ENCODE results near the gene TMTC4. TPM values are rescaled to one million over a fixed set of nuclear protein-coding genes. Genes with fewer than 3 reads are reported as not detected.

The TMTC4 gene
- total RNA-seq, 2 experiments from 2014 or later, result 27.1 to 28.4 TPM

DNA sequence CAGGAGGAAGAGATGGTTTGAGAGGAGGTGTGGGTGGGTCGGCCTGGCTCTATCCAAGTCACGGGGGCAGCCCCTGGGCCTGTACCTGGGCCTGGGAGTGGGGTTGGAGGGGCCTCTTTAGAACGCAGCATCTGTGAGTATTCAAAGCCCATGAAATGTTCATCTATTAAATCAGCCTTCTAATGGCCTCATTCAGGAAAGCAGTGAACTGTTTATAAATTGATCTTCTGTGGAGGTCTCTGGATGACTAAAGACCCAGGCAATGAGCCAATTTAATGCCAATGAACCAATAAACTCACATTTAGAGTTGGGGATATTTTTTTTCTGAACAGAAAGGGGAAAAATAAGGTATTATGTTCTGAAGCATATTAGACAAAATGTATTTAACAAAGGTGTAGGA is 66.1 kb downstream of the TMTC4 start:
- H3K36me3 Mint-ChIP-seq (ENCODE audit: low read depth), result peaks cover 49% of the 10 kb centered on the region
- no peak overlapping the region for H3K4me3 Mint-ChIP-seq
- DNase-seq, result no peak
- no peaks in the 10 kb centered on the region for H3K27me3 Mint-ChIP-seq
- CTCF ChIA-PET, result interaction anchor here (0.8 to 1.2 kb wide), 2 partner anchors 20 to 35 kb away, joined by 3 to 4 read pairs; partner anchors contain the start of gene GGACT
- H3K27ac Mint-ChIP-seq, result peak overlapping the region; percentile 86
- POLR2A ChIA-PET, result no interaction called here
- H3K9me3 Mint-ChIP-seq, result no peaks in the 10 kb centered on the region
- peaks cover 25% of the 10 kb centered on the region for H3K4me1 Mint-ChIP-seq

DNA sequence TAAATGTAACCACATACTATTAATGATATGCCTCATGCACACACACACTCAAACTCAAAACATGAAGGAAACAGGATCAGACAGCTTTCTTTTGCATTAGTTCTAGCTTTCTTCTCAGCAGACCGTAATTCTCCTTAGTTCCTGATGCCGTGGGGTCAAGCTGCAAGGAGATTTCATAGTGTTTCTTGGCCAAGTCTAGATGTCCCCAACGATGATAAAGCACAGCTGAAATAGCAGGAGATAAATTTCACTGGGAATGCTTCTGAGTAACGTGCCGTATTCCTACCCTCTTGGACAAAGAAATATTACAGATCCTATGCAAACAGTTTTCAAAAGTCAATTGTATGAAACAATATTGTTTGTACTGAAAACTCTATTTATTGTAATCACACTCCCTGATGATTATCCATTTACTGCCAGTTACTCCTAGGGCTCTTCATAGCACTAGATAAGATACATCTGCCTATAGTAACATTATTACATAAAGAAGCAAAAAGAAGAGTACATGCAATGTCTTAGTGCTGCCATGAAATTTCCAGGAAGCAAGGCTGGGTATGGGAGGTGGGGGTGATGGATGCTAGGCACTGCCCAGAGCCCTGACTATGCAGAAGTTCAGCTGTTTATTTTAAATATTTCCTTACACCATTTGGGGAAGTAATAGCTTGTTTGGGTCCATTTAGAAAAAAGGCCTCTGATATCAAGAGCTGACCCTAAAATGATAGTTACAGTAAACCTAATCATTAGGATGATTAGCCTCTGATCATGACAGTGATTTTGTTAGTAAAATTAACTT is 69.5 kb downstream of the TMTC4 start:
- peaks cover 21% of the 10 kb centered on the region for H3K4me1 Mint-ChIP-seq
- no peak overlapping the region for H3K27ac Mint-ChIP-seq
- peaks cover 33% of the 10 kb centered on the region for H3K36me3 Mint-ChIP-seq (ENCODE audit: low read depth)
- no peak overlapping the region for H3K4me3 Mint-ChIP-seq
- POLR2A ChIA-PET, result no interaction called here
- CTCF ChIA-PET, result interaction anchor here (1.3 to 1.5 kb wide), 2 partner anchors 17 to 20 kb away, joined by 3 to 4 read pairs; no protein-coding TSS in a partner anchor
- H3K27me3 Mint-ChIP-seq, result no peaks in the 10 kb centered on the region
- DNase-seq, result no peak
- no peaks in the 10 kb centered on the region for H3K9me3 Mint-ChIP-seq

DNA sequence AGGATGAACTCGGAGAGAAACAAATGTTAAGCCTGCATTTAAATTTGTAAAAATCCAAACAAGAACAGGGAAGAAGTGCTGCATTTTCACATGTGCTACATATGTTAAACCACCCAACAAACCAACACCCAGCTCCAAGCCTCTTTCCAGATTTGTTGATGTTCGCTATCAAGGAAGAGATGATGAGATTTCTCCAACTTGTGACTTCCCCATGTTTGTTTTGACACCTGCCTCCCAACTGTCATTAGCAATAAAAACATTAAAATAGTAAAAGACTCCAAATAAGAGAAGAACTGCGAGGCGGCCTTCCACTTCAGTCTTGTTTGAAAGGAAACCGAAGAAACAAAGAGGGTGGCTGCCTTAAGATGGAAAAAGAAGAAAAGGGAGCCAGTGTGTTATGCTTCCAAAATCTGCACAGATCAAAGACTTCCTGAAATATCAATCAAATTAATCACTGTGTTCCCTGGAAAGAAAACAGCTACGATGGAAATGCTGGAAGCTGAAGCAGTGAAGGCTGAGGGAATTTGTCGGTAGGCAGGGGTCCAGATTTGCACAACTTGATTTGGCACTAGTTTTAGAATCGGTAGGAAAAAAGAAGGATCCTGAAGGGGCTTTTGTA is 72.0 kb downstream of the TMTC4 start:
- no peaks in the 10 kb centered on the region for H3K27me3 Mint-ChIP-seq
- no peak for DNase-seq
- ChIA-PET POLR2A (no interaction called here), CTCF (no interaction called here)
- no peaks in the 10 kb centered on the region for H3K4me1 Mint-ChIP-seq
- no peaks in the 10 kb centered on the region for H3K9me3 Mint-ChIP-seq
- no peak overlapping the region for H3K4me3 Mint-ChIP-seq
- H3K27ac Mint-ChIP-seq, result no peak overlapping the region
- H3K36me3 Mint-ChIP-seq (ENCODE audit: low read depth), result peaks cover 13% of the 10 kb centered on the region

DNA sequence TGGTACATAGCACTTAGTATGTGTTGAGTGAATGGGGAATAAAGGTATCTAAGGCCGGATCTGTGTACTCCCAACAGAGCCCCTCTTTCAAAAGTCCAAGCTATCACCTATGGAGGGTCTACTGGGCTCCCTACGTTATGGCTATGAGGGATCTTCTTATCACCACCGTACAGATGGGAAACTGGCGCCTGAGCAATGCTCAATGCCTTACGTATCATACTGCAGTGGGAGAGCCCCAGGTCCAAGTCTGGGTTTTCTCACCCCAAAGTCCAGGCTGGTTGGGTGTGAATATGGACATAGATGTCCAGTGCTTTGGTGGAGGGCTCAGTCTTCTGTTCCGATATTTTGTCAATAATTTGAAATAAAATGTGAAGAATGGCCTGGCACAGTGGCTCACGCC is 72.9 kb downstream of the TMTC4 start:
- H3K36me3 Mint-ChIP-seq (ENCODE audit: low read depth), result peaks cover 6% of the 10 kb centered on the region
- no peak for DNase-seq
- H3K4me3 Mint-ChIP-seq, result no peak overlapping the region
- ChIA-PET CTCF (no interaction called here), POLR2A (no interaction called here)
- no peaks in the 10 kb centered on the region for H3K9me3 Mint-ChIP-seq
- H3K4me1 Mint-ChIP-seq, result no peaks in the 10 kb centered on the region
- H3K27me3 Mint-ChIP-seq, result no peaks in the 10 kb centered on the region
- H3K27ac Mint-ChIP-seq, result no peak overlapping the region

DNA sequence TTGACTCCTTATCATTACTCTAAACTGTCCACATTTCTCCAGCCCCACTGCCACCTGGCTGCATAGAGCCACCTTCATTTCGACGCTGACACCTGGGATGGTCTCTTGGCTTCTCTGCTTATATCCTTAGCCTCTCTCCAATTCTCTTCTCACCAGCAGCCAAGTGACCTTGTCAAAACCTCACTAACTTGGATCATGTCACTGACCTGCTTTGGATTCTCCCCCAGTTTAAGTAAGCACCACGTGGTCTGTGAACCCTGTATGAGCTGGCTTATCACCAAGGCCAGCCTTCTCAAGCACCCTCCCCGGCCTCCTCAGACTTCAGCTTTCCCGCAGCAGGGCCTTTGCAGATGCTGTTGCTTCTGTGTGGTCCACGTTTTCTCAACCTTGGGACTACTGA is 73.7 kb downstream of the TMTC4 start:
- H3K27ac Mint-ChIP-seq, result no peak overlapping the region
- no peak overlapping the region for H3K4me3 Mint-ChIP-seq
- H3K9me3 Mint-ChIP-seq, result no peaks in the 10 kb centered on the region
- no peaks in the 10 kb centered on the region for H3K27me3 Mint-ChIP-seq
- no peaks in the 10 kb centered on the region for H3K4me1 Mint-ChIP-seq
- ChIA-PET POLR2A (no interaction called here), CTCF (no interaction called here)
- peaks cover 5% of the 10 kb centered on the region for H3K36me3 Mint-ChIP-seq (ENCODE audit: low read depth)
- no peak for DNase-seq

DNA sequence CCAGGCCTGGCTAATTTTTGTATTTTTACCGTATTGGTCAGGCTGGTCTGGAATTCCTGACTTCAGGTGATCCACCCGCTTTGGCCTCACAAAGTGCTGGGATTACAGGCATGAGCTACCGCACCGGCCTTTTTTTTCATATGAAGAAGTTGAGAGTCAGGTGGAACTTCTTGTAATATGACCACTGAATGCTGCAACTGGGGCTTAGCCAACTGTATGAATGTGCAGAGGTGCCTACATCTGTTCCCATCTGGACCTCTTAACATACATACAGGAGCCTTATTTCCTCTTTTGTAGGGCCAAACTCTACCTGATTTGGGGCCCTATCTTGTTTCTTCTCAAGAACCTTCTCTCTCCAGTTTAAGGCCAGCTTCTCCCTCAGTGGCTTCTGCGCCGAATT is 74.1 kb downstream of the TMTC4 start:
- H3K9me3 Mint-ChIP-seq, result no peaks in the 10 kb centered on the region
- peaks cover 5% of the 10 kb centered on the region for H3K36me3 Mint-ChIP-seq (ENCODE audit: low read depth)
- no peaks in the 10 kb centered on the region for H3K4me1 Mint-ChIP-seq
- POLR2A ChIA-PET, result no interaction called here
- CTCF ChIA-PET, result no interaction called here
- H3K4me3 Mint-ChIP-seq, result no peak overlapping the region
- no peak for DNase-seq
- H3K27me3 Mint-ChIP-seq, result no peaks in the 10 kb centered on the region
- no peak overlapping the region for H3K27ac Mint-ChIP-seq

DNA sequence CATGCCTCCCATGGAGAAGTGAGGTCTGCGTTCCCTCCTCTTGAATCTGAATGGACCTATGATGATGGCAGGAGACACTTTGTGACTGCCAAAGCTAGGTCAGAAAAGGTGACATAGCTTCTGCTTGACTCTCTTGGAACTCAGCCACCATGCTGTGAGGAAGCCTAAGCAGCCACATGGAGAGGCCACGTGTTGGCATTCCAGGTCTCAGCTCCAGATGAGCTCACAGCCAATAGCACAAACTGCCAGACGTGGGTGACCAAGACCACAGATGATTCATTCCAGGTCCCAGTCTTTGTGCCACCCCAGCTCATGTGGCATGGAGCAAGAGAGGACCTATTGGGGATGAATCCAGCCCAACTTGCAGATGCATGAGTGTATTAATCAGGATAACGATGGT is 77.3 kb downstream of the TMTC4 start:
- H3K9me3 Mint-ChIP-seq, result no peaks in the 10 kb centered on the region
- ChIA-PET CTCF (interaction anchor here (0.6 kb wide), 1 partner anchor 872 kb away, joined by 3 read pairs; no protein-coding TSS in a partner anchor), POLR2A (no interaction called here)
- H3K27ac Mint-ChIP-seq, result no peak overlapping the region
- H3K4me3 Mint-ChIP-seq, result no peak overlapping the region
- peaks cover 2% of the 10 kb centered on the region for H3K27me3 Mint-ChIP-seq
- no peaks in the 10 kb centered on the region for H3K4me1 Mint-ChIP-seq
- DNase-seq, result no peak
- H3K36me3 Mint-ChIP-seq (ENCODE audit: low read depth), result no peaks in the 10 kb centered on the region

DNA sequence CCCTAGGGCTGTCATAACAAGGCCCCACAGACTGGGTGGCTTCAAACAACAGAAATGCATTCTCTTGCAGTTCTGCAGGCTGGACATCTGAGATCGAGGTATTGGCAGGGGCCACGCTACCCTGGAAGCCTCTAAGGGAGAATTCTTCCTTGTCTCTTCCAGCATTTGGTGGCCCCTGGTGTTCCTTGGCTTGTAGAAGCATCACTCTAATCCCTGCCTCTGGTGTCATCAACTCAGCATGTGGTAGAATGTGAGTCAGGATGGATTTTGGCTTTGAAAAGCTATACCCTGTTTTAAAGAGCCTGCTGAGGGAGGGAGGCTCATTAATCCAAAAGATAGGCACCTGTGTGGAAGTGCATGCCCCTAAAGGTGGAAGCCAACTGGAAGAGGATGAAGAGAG is 78.1 kb downstream of the TMTC4 start:
- peaks cover 1% of the 10 kb centered on the region for H3K4me1 Mint-ChIP-seq
- CTCF ChIA-PET, result no interaction called here
- no peaks in the 10 kb centered on the region for H3K9me3 Mint-ChIP-seq
- H3K27me3 Mint-ChIP-seq, result peaks cover 2% of the 10 kb centered on the region
- POLR2A ChIA-PET, result no interaction called here
- H3K36me3 Mint-ChIP-seq (ENCODE audit: low read depth), result no peaks in the 10 kb centered on the region
- no peak overlapping the region for H3K27ac Mint-ChIP-seq
- DNase-seq, result no peak
- no peak overlapping the region for H3K4me3 Mint-ChIP-seq

DNA sequence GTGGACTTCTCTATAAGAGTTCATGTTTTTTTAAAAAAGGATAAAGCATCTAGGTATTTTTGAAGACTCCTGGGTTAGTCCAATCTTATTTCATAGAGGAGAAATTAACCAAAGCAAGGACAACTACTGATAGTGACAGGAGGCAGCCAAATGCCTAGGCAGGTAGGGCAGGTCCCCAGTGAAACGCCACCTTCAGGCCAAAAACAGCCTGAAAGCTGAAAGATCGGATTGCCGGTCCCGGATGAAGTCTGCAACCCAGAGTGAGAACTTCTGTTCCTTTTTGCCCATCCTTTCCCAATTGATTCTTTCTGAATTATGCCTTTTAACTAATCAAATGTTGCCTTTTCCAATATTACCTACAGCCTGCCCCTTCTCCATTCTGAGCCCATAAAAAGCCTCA is 79.9 kb downstream of the TMTC4 start:
- Mint-ChIP-seq H3K27me3 (peaks cover 2% of the 10 kb centered on the region), H3K9me3 (no peaks in the 10 kb centered on the region), H3K27ac (no peak overlapping the region), H3K4me1 (peaks cover 12% of the 10 kb centered on the region), H3K36me3 (ENCODE audit: low read depth) (no peaks in the 10 kb centered on the region), H3K4me3 (no peak overlapping the region)
- POLR2A ChIA-PET, result no interaction called here
- CTCF ChIA-PET, result interaction anchor here (1.1 kb wide), 1 partner anchor 8 kb away, joined by 3 read pairs; no protein-coding TSS in a partner anchor
- no peak for DNase-seq

DNA sequence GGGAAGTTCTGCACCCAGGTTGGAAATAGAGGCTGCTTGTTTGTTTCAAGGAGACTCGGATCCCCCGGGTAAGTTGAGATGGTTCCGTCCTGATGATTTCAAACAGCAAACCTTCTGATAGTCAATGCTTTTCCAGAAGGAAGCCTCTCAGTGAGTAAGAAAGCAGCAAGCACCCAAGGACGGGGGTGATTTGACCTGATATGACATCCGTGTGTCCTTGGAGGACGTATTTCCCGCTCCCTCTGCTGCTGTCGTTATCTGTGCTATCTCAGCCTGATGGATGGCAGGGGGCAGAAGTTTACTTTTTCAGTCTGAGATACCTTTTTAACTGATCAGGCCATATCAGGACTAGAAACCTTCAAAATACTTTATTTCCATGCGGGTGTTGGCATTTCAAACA is 80.3 kb downstream of the TMTC4 start:
- H3K36me3 Mint-ChIP-seq (ENCODE audit: low read depth), result no peaks in the 10 kb centered on the region
- H3K4me3 Mint-ChIP-seq, result no peak overlapping the region
- H3K27ac Mint-ChIP-seq, result no peak overlapping the region
- H3K4me1 Mint-ChIP-seq, result peaks cover 15% of the 10 kb centered on the region
- H3K27me3 Mint-ChIP-seq, result peaks cover 2% of the 10 kb centered on the region
- no peaks in the 10 kb centered on the region for H3K9me3 Mint-ChIP-seq
- ChIA-PET POLR2A (no interaction called here), CTCF (interaction anchor here (1.1 kb wide), 1 partner anchor 8 kb away, joined by 3 read pairs; no protein-coding TSS in a partner anchor)
- DNase-seq, result no peak

DNA sequence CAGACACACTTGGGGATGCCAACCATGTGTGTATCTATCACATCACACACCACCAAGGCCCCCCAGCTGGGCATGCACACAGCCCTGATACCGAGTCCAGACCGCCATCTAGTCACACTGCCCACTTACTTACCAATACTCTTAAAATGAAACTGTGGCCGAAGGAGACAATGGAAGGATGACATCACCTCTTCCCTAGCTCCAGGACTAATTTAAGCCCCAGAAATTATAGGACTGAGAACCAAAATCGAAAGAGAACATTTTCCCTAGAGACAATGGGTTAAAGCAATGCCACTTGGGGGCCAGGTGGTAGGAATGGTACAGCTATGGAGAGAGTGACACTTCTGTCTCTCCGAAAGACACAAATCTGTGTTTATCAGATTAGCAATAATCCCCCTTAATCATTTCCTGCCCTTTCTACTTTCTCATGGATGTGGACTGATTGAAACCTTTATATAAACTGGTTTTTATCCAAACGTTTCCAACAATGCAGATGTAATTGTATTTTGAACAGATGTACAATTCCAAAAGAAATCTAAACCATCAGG is 85.3 kb downstream of the TMTC4 start:
- H3K4me3 Mint-ChIP-seq, result peak overlapping the region; percentile 72
- peaks cover 59% of the 10 kb centered on the region for H3K4me1 Mint-ChIP-seq
- H3K36me3 Mint-ChIP-seq (ENCODE audit: low read depth), result peaks cover 12% of the 10 kb centered on the region
- peak overlapping the region; percentile 92 for H3K27ac Mint-ChIP-seq
- peaks cover 1% of the 10 kb centered on the region for H3K9me3 Mint-ChIP-seq
- ChIA-PET POLR2A (no interaction called here), CTCF (interaction anchor here (1.0 to 2.7 kb wide), 7 partner anchors 9 to 21 kb away, joined by 3 to 11 read pairs (median 4); no protein-coding TSS in a partner anchor)
- H3K27me3 Mint-ChIP-seq, result no peaks in the 10 kb centered on the region
- peak; percentile 9 for DNase-seq

DNA sequence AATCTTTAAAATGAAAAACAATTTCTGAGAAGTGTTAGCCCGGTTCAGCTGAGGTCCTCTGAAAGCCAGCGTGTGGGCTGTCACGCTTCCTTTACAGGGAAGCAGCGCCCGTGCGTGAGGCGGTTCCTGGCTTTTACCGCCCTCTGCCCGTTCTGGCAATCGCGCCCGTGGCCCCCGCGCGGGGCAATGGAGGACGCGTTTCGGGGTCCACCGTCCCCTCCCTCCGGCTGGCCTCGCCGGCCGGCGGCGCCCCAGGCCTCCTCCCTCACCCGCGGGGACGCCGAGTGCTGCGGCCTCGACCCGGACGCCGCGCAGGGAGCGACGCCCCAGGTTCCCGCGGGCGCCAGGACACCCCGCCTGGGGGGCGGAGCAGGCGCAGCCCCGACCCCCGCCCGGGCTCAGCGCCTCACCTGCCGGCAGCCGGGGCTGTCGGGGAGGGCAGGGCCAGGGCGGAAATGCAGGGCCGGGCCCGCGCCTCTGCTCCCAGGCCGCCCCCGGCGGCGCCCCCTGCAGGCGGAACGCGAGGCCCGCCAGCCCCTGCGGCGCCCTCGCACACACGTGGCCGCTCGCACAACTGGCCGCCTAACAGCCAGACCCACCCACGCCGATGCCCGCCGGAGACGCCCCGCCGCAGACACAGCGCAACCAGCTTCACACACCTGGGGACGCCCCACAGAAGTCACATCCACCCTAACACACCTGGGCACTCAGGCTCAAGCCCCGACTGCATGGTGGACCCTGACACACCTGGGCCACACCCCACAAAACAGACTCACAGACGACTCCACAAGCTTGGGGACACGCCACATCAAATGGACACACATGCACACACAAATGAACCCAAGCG is 86.0 kb downstream of the TMTC4 start, which contains the start of gene GGACT:
Gene GGACT, minus strand, starts transcription at position 459 of the 847 bp plus-strand sequence. CDS start 56,198 bp downstream, outside the sequence.
- CTCF ChIA-PET, result interaction anchor here (0.6 to 2.7 kb wide), 13 partner anchors 8 to 1464 kb away, joined by 3 to 11 read pairs (median 4); partner anchors contain the start of gene TMTC4
- POLR2A ChIA-PET, result interaction anchor here (0.6 to 0.7 kb wide), 2 partner anchors 10 to 60 kb away, joined by 3 read pairs; no protein-coding TSS in a partner anchor
- Mint-ChIP-seq H3K27me3 (no peaks in the 10 kb centered on the region), H3K36me3 (ENCODE audit: low read depth) (peaks cover 17% of the 10 kb centered on the region), H3K9me3 (peaks cover 4% of the 10 kb centered on the region), H3K4me1 (peaks cover 66% of the 10 kb centered on the region), H3K4me3 (peak within 1 kb of the TSS; percentile 76), H3K27ac (peak within 1 kb of the TSS; percentile 96)
- DNase-seq, result peak; percentile 79

Data from activated CD4-positive, alpha-beta T cell treated with anti-CD3 and anti-CD28 coated beads, Interleukin-2, amount 10 ng/mL, durations not matched to agents 7 days and 5 days (primary cell).